Ishikawa (cell line): ENCODE results near the gene CCDC110.

Source experiments
- CEBPB ChIP-seq: IDR thresholded peaks from 2 replicates; pipeline ENCODE4 v1.6.1; 2012
- CREB1 ChIP-seq: IDR thresholded peaks from 2 replicates; pipeline ENCODE4 v1.6.1; 2012; ENCODE audit warnings: low read depth
- EGR1 ChIP-seq: IDR thresholded peaks from 2 replicates; pipeline ENCODE4 v1.6.1; 2012
- EP300 ChIP-seq: IDR thresholded peaks from 2 replicates; pipeline ENCODE4 v1.6.1; 2012; ENCODE audit warnings: borderline replicate concordance
- FOXM1 ChIP-seq: IDR thresholded peaks from 2 replicates; pipeline ENCODE4 v1.6.1; 2012; ENCODE audit warnings: low read depth, borderline replicate concordance
- NFIC ChIP-seq: IDR thresholded peaks from 2 replicates; pipeline ENCODE4 v1.6.1; 2012
- RAD21 ChIP-seq: IDR thresholded peaks from 2 replicates; pipeline ENCODE4 v1.6.1; 2012; ENCODE audit warnings: low read depth
- TAF1 ChIP-seq: IDR thresholded peaks from 2 replicates; pipeline ENCODE4 v1.6.1; 2012; ENCODE audit warnings: low read depth, mild to moderate bottlenecking
- TCF12 ChIP-seq: IDR thresholded peaks from 2 replicates; pipeline ENCODE4 v1.6.1; 2012; ENCODE audit warnings: low read depth
- TEAD4 ChIP-seq: IDR thresholded peaks from 2 replicates; pipeline ENCODE4 v1.6.1; 2012
- YY1 ChIP-seq: IDR thresholded peaks from 2 replicates; pipeline ENCODE4 v1.6.1; 2012; ENCODE audit warnings: low read depth
- ZBTB7A ChIP-seq: IDR thresholded peaks from 2 replicates; pipeline ENCODE4 v1.6.1; 2012; ENCODE audit warnings: low read depth
- TF ChIP-seq, protein P1 (sequence below): IDR thresholded peaks from 2 replicates; pipeline ENCODE4 v1.6.1; 2012
- TF ChIP-seq, protein P2 (sequence below): IDR thresholded peaks from 2 replicates; pipeline ENCODE4 v1.6.1; 2012
- TF ChIP-seq, protein P3 (sequence below): IDR thresholded peaks from 2 replicates; pipeline ENCODE4 v1.6.1; 2012; ENCODE audit warnings: low read depth, mild to moderate bottlenecking

The CCDC110 gene

DNA sequence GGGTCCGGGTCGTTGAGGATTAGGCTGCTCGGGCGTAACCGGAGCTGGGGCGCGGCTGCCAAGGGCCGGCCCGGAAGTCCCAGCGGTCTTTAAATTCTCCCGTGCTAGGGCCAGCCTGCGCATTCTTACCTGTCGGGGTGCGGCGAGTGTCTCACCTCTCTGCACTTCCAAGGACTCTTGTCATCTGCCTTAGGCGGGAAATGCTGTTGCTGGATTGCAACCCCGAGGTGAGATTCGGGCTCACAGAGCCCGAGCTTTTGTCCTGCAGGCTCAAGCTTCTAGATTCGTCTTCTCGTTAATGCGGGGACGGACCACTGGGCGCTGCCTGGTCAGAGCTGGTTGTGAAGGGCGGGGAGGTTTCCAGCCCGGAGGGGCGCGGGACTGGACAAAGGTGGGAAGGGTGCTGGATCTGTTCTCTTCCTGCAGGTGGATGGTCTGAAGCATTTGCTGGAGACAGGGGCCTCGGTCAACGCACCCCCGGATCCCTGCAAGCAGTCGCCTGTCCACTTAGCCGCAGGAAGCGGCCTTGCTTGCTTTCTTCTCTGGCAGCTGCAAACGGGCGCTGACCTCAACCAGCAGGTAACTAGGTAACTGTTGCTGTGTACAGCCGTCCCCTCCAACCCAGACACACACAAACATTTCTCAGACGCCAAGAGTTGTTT is 74.7 kb downstream of the CCDC110 start, which contains the start of gene ANKRD37:
ANKRD37 (plus strand) TSS at position 118 of the 662 bp plus-strand sequence; CDS start at position 201, 83 bp downstream.
- TF ChIP-seq FOXM1 (no peak), EP300 (no peak), TEAD4 (peak; percentile 72), NFIC (0 out of 2 replicates have a peak, but pooled peaks have one; percentile 4), RAD21 (0 out of 2 replicates have a peak, but pooled peaks have one; percentile 0), TCF12 (no peak), CREB1 (no peak), YY1 (no peak), CEBPB (no peak)
- TF ChIP-seq, protein P1, sequence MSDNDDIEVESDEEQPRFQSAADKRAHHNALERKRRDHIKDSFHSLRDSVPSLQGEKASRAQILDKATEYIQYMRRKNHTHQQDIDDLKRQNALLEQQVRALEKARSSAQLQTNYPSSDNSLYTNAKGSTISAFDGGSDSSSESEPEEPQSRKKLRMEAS, result no peak
- TF ChIP-seq, protein P2, sequence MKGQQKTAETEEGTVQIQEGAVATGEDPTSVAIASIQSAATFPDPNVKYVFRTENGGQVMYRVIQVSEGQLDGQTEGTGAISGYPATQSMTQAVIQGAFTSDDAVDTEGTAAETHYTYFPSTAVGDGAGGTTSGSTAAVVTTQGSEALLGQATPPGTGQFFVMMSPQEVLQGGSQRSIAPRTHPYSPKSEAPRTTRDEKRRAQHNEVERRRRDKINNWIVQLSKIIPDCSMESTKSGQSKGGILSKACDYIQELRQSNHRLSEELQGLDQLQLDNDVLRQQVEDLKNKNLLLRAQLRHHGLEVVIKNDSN, result no peak

DNA sequence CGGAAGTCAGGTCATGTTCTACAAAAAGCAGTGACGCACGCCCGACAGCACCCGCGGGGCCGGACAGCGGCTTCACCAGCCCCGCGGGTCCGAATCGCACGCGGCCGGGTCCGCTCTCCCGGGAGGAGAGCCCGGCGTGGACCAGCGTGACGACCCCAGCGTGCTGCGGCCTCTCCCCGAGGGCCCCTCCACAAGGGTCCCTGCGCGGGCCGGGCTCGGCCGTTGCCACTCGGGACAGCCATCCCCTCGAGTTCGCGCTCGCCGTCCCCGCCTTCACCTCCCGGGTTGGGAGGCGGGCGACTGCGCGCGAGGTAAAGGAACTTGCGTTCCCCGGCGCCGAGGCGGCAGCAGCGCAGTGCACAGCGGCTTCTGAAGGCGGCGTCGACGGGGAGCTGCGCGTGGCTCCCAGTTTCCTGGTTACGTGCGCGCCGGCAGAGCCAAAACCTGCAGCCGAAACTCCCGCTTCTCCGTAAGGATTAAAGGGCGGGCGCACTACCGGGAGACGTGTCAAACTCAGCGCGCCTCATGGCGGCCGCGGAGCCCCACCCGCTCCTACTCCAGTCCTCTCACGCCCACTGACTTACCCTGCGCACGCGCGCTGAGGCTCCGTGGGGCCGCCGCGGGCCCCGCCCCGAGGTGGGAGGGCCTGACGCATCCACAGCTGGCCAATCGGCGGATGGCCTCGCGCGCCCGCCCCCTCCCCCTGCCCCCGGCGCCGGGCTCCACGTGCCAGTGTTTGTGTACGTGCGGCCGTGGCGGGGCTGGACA is 75.4 kb downstream of the CCDC110 start:
- TF ChIP-seq, protein P1, result peak; percentile 99
- peak; percentile 19; the same call in 1 of the 2 replicates for TF ChIP-seq NFIC
- TF ChIP-seq, protein P2, result peak; percentile 72
- peak; percentile 33; the same call in 1 of the 2 replicates for TF ChIP-seq TCF12
- TF ChIP-seq ZBTB7A, result no peak
- peak; percentile 7; the same call in 1 of the 2 replicates for TF ChIP-seq EP300
- TF ChIP-seq YY1, result peak; percentile 95
- TF ChIP-seq CREB1, result peak; percentile 90
- TF ChIP-seq EGR1, result peak; percentile 75
- TF ChIP-seq, protein P3, sequence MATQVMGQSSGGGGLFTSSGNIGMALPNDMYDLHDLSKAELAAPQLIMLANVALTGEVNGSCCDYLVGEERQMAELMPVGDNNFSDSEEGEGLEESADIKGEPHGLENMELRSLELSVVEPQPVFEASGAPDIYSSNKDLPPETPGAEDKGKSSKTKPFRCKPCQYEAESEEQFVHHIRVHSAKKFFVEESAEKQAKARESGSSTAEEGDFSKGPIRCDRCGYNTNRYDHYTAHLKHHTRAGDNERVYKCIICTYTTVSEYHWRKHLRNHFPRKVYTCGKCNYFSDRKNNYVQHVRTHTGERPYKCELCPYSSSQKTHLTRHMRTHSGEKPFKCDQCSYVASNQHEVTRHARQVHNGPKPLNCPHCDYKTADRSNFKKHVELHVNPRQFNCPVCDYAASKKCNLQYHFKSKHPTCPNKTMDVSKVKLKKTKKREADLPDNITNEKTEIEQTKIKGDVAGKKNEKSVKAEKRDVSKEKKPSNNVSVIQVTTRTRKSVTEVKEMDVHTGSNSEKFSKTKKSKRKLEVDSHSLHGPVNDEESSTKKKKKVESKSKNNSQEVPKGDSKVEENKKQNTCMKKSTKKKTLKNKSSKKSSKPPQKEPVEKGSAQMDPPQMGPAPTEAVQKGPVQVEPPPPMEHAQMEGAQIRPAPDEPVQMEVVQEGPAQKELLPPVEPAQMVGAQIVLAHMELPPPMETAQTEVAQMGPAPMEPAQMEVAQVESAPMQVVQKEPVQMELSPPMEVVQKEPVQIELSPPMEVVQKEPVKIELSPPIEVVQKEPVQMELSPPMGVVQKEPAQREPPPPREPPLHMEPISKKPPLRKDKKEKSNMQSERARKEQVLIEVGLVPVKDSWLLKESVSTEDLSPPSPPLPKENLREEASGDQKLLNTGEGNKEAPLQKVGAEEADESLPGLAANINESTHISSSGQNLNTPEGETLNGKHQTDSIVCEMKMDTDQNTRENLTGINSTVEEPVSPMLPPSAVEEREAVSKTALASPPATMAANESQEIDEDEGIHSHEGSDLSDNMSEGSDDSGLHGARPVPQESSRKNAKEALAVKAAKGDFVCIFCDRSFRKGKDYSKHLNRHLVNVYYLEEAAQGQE, result peak; percentile 69
- no peak for TF ChIP-seq TEAD4
- no peak; the same call in 1 of the 2 replicates for TF ChIP-seq TAF1
- TF ChIP-seq FOXM1, result no peak
- TF ChIP-seq RAD21, result peak; percentile 10; the same call in 1 of the 2 replicates

DNA sequence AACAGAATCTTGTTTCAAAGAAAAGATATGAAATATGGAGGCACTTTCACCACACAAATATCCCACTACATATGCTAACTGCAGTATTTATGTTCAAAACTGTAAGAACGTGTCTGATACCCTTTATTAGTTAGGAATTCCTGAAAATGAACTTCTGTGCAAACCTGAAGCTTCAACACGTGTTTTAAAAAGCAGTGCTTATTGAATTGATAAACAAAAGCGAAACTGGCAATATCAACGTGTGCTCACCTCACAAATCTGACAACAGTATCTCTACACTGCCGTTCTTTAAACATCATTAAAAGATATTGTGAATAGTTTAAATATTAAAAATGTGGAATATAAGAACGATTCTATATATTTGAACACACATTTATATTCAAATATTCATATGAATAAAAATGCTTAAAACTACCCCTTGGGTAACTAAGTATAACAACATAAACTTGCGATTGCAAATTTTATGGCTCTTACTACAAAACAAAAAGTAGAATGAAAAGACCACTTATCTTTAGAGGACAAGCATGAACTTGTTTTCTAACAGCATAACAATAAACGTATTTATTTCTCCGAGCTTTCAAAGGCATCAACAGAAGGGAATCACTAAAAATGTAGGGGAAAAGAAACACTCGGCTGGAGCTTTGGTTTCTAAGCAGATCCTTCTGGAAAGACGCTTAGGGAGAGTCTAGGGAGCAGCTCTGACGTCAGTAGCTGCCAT is 76.1 kb downstream of the CCDC110 start, which contains the start of gene LRP2BP:
LRP2BP (minus strand) TSS at position 687 of the 718 bp plus-strand sequence. CDS start 17,738 bp downstream, outside the sequence.
- TF ChIP-seq FOXM1 (0 out of 2 replicates have a peak, but pooled peaks have one; percentile 10), CEBPB (no peak)
